Fibroblast of the aortic adventitia (primary cell): ENCODE data around the gene RAPH1. TPM values are rescaled to one million over a fixed set of nuclear protein-coding genes. Genes with fewer than 3 reads are reported as not detected.
"Not testable (repeated sequence)": the region's sequence is repeated elsewhere in the genome, so short reads cannot be mapped to it uniquely, and the experiment has no call there.

Source experiments
- DNase-seq: peaks from one replicate; pipeline ENCODE4 v3.0.0-alpha.2; 2010; ENCODE audit warnings: low read depth
- H3K4me3 ChIP-seq: 2 replicates; pipeline ENCODE4 v1.5.1; 2011; ENCODE audit warnings: low read depth, mild to moderate bottlenecking, control low read depth, low read length, moderate library complexity
- total RNA-seq: library from RNA; depleted of rRNA; stranded (reverse); fragments of >200 nt; gene quantifications from 2 replicates; pipeline ENCODE4 v1.2.3, GENCODE V29; 2012; ENCODE audit warnings: low replicate concordance
- TF ChIP-seq, protein P1 (sequence below): IDR thresholded peaks from 2 replicates; pipeline ENCODE4 v1.5.1; 2011; ENCODE audit warnings: mild to moderate bottlenecking, low read length, control low read depth, inconsistent platforms; ENCODE audit not compliant: insufficient read depth

Gene RAPH1
- total RNA-seq, 1 donor: 18.8 TPM

DNA sequence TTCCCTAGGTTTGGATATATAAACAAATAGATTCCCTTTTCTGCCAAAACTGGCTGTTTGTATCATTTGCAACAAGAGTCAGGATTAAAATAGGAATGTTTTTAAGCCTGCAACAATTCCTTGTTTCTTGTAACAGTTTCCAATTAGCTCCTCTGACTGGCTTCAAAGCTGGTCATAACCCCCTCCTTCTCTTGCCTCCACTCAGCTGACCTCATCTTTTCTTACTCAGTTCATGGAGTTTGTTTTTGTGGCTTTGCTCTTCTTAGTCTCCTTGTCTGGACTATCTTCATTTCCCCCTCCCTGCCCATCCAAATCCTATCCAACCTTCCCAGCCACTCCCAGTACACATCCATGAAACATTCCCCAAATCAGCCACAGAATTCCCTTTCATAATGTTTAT lies 14.3 kb upstream of the RAPH1 start:
- DNase-seq: no peak

DNA sequence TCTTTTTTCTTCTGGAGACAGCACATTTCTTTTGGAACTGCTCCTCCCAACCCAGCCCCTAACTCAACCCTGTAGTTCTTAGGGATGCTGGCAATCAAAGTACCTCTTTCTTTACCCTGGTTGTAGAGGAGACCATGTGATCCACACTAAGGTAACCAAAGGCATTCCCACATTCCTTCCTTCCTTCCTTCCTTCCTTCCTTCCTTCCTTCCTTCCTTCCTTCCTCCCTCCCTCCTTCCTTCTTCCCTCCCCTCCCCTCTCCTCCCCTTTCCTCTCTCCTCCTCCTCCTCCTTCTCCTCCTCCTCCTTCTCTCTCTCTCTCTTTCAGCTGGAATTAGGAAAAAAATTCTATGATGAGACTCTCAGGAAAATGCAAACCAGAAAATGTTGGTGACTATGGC lies 13.8 kb upstream of the RAPH1 start:
- DNase-seq: no peak
- H3K4me3 ChIP-seq: no peak overlapping the region
- TF ChIP-seq, protein P1, sequence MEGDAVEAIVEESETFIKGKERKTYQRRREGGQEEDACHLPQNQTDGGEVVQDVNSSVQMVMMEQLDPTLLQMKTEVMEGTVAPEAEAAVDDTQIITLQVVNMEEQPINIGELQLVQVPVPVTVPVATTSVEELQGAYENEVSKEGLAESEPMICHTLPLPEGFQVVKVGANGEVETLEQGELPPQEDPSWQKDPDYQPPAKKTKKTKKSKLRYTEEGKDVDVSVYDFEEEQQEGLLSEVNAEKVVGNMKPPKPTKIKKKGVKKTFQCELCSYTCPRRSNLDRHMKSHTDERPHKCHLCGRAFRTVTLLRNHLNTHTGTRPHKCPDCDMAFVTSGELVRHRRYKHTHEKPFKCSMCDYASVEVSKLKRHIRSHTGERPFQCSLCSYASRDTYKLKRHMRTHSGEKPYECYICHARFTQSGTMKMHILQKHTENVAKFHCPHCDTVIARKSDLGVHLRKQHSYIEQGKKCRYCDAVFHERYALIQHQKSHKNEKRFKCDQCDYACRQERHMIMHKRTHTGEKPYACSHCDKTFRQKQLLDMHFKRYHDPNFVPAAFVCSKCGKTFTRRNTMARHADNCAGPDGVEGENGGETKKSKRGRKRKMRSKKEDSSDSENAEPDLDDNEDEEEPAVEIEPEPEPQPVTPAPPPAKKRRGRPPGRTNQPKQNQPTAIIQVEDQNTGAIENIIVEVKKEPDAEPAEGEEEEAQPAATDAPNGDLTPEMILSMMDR: no peak

More for the DNA sequence above, 14.3 kb upstream of the RAPH1 start:
- TF ChIP-seq, protein P1: no peak
- no peak overlapping the region for H3K4me3 ChIP-seq

DNA sequence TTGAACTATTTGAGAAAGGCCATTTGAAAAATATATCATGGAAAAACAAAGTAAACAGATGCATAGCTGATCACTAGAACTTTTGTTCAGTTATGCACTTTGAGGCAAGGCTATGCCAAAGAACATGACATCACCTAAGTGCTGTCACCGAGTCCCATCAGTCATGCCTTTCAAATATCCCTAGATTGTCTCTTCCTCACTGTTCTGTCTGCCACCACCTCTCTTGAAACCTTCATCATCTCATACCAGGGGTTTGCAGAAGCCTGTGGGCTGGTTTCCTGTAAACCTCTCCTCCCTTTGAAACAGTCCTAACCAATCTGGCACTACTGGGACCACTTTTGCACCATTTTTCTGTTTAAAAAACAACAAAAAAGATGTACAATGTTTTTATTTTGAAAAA lies 12.3 kb upstream of the RAPH1 start:
- TF ChIP-seq, protein P1: no peak
- no peak overlapping the region for H3K4me3 ChIP-seq
- no peak for DNase-seq

DNA sequence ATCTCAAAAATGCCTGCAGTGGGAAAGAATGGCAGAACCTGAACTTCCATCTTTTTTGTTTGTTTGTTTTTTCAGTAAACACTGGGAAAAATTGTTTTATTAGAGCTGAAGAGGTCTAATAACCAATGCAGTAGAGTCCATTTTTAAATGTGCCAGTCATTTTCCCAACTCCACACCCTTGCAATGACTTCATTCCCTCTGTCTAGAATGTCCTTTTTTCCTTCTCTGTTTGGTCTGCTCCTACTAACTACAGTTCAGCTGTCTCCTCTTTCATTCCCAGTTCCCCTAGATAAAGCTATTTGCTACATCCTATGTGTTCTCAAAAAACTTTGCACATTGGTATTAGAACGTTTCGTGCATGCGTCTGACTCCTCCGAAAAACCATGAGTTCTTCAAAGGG lies 9.3 kb upstream of the RAPH1 start:
- no peak for DNase-seq
- H3K4me3 ChIP-seq: no peak overlapping the region
- TF ChIP-seq, protein P1: no peak

DNA sequence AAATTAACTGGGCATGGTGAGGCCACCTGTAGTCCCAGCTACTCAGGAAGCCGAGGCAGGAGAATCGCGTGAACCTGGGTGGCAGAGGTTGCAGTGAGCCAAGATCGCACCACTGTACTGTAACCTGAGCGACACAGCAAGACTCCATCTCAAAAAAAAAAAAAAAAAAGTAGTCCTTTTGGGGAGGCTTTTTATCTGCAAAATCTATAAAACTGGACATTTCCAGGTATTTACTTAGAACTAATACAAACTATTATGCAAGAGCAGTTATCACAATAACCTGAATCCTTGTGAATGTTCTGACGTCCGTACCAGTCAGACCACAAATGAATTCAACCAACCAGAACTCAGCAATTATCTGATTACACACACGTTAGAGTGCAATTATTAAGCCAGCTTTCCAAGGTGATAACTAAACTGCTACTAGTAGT lies 8.8 kb upstream of the RAPH1 start:
- TF ChIP-seq, protein P1: no peak
- DNase-seq: no peak
- no peak overlapping the region for H3K4me3 ChIP-seq

DNA sequence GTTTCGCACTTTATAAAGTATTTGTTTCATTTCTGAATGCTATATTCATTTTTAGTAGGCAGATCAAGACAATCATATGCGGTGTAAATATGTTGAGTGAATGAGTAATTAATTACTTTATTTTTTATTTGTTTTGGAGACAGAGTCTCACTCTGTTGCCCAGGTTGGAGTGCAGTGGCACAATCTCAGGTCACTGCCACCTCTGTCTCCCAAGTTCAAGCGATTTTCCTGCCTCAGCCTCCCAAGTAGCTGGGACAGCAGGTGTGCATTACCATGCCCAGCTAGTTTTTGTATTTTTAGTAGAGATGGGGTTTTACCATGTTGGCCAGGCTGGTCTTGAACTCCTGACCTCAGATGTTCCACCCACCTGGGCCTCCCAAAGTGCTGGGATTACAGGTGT lies 5.5 kb upstream of the RAPH1 start:
- not testable (repeated sequence) for DNase-seq, H3K4me3 ChIP-seq

DNA sequence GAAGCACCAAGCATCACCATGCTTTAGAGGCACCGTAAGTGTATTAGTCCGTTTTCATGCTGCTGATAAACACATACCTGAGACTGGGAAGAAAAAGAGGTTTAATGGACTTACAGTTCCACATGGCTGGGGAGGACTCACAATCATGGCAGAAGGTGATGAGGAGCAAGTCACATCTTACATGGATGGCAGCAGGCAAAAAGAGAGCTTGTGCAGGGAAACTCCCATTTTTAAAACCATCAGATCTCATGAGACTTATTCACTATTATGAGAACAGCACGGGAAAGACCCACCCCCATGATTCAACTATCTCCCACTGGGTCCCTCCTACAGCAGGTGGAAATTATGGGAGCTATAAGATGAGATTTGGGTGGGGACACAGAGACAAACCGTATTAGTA lies 3.1 kb upstream of the RAPH1 start:
- H3K4me3 ChIP-seq, DNase-seq: not testable (repeated sequence)

DNA sequence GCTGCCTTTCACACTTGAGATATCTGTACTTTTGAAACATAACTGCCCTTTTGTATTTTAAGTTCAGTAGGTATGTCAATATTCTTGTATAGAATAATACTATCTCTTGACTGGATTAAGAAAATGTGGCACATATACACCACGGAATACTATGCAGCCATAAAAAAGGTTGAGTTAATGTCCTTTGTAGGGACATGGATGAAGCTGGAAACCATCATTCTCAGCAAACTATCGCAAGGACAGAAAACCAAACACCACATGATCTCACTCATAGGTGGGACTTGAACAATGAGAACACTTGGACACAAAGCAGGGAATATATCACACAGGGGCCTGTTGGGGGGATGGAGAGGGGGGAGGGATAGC lies 1.5 kb upstream of the RAPH1 start:
- DNase-seq, H3K4me3 ChIP-seq: not testable (repeated sequence)
